Activated naive CD4-positive, alpha-beta T cell treated with anti-CD3 and anti-CD28 coated beads, Interleukin-2, amount 50 U/mL, for 72 hours (primary cell): ENCODE data around the gene TTC7B. TPM values are rescaled to one million over a fixed set of nuclear protein-coding genes. Genes with fewer than 3 reads are reported as not detected.

Experiments
- ATAC-seq, 2 donors: fragments of 150-1000 bp; cut with Tn5 transposase; 2 replicates each; pipeline ENCODE4 v1.10.0; 2021; ENCODE audit warnings: mild to moderate bottlenecking in 2 of 2, moderate library complexity in 2 of 2
- DNase-seq, 2 donors: peaks; one replicate each; pipeline ENCODE4 v3.0.0; 2021 to 2022; ENCODE audit warnings: low spot score in 2 of 2
- H3K27ac Mint-ChIP-seq, 2 donors: one replicate each; pipeline ENCODE4 v1.8.0; 2022; ENCODE audit warnings: mild to moderate bottlenecking in 2 of 2, mixed read lengths in 2 of 2
- H3K36me3 Mint-ChIP-seq, 2 donors: one replicate each; pipeline ENCODE4 v1.8.0; 2022; ENCODE audit warnings: mixed read lengths in 2 of 2
- H3K9me3 Mint-ChIP-seq, 2 donors: one replicate each; pipeline ENCODE4 v1.8.0; 2022; ENCODE audit warnings: mixed read lengths in 2 of 2
- total RNA-seq, 2 donors: library from RNA; stranded (reverse); gene quantifications; one replicate each; pipeline ENCODE4 v1.2.3, GENCODE V29; 2022

The TTC7B gene
- total RNA-seq, 2 donors from 2014 or later = 7.2 to 9.1 TPM

- H3K27ac Mint-ChIP-seq = no peak overlapping the region
- peaks cover 0 to 5% of the 10 kb centered on the region in 2 donors for H3K36me3 Mint-ChIP-seq
- DNase-seq = no peak
- no peak for ATAC-seq
- H3K9me3 Mint-ChIP-seq = peaks cover 0 to under 1% of the 10 kb centered on the region in 2 donors
Observed at GRCh38 chr14:90521084-90521929, 294.9 kb downstream of the TTC7B start.

GRCh38 chr14:90520326-90520725 lies 295.9 kb downstream of the TTC7B start:
- DNase-seq (no peak), ATAC-seq (no peak)
- H3K36me3 Mint-ChIP-seq = no peaks in the 10 kb centered on the region
- H3K9me3 Mint-ChIP-seq = no peaks in the 10 kb centered on the region
- H3K27ac Mint-ChIP-seq = no peak overlapping the region

- no peak for DNase-seq
- Mint-ChIP-seq H3K36me3 (no peaks in the 10 kb centered on the region), H3K27ac (no peak overlapping the region), H3K9me3 (no peaks in the 10 kb centered on the region)
- ATAC-seq = no peak
Observed at GRCh38 chr14:90519262-90519920, 296.8 kb downstream of the TTC7B start.

- DNase-seq = peak in 1 of 2 donors; percentile 73
- Mint-ChIP-seq H3K9me3 (no peaks in the 10 kb centered on the region), H3K36me3 (no peaks in the 10 kb centered on the region), H3K27ac (no peak overlapping the region)
- ATAC-seq = peak; percentile 57 to 75
Observed at GRCh38 chr14:90518941-90519256, 297.3 kb downstream of the TTC7B start.

- DNase-seq (no peak), ATAC-seq (no peak)
- no peaks in the 10 kb centered on the region for H3K9me3 Mint-ChIP-seq
- no peak overlapping the region for H3K27ac Mint-ChIP-seq
- H3K36me3 Mint-ChIP-seq = no peaks in the 10 kb centered on the region
Observed at GRCh38 chr14:90518069-90518940, 297.9 kb downstream of the TTC7B start.

GRCh38 chr14:90517076-90517841 lies 299.0 kb downstream of the TTC7B start:
- Mint-ChIP-seq H3K36me3 (no peaks in the 10 kb centered on the region), H3K9me3 (no peaks in the 10 kb centered on the region), H3K27ac (no peak overlapping the region)
- DNase-seq = no peak
- ATAC-seq = no peak

- DNase-seq = no peak
- no peaks in the 10 kb centered on the region for H3K9me3 Mint-ChIP-seq
- H3K36me3 Mint-ChIP-seq = no peaks in the 10 kb centered on the region
- no peak overlapping the region for H3K27ac Mint-ChIP-seq
- no peak for ATAC-seq
Observed at GRCh38 chr14:90514566-90514965, 301.7 kb downstream of the TTC7B start.

- Mint-ChIP-seq H3K36me3 (no peaks in the 10 kb centered on the region), H3K9me3 (no peaks in the 10 kb centered on the region), H3K27ac (no peak overlapping the region)
- ATAC-seq (no peak), DNase-seq (no peak)
Observed at GRCh38 chr14:90514015-90514398, 302.2 kb downstream of the TTC7B start.

- no peak for ATAC-seq
- no peaks in the 10 kb centered on the region for H3K9me3 Mint-ChIP-seq
- DNase-seq = no peak
- peak overlapping the region in 1 of 2 donors; percentile 33 for H3K27ac Mint-ChIP-seq
- H3K36me3 Mint-ChIP-seq = no peaks in the 10 kb centered on the region
Observed at GRCh38 chr14:90513161-90514014, 302.8 kb downstream of the TTC7B start.

- Mint-ChIP-seq H3K27ac (peak overlapping the region in 1 of 2 donors; percentile 33), H3K9me3 (no peaks in the 10 kb centered on the region), H3K36me3 (no peaks in the 10 kb centered on the region)
- ATAC-seq = no peak
- no peak for DNase-seq
Observed at GRCh38 chr14:90512329-90512991, 303.8 kb downstream of the TTC7B start.

GRCh38 chr14:90511795-90512328 lies 304.4 kb downstream of the TTC7B start:
- H3K36me3 Mint-ChIP-seq = no peaks in the 10 kb centered on the region
- ATAC-seq = no peak
- no peak overlapping the region for H3K27ac Mint-ChIP-seq
- no peaks in the 10 kb centered on the region for H3K9me3 Mint-ChIP-seq
- no peak for DNase-seq

- no peaks in the 10 kb centered on the region for H3K9me3 Mint-ChIP-seq
- no peaks in the 10 kb centered on the region for H3K36me3 Mint-ChIP-seq
- ATAC-seq = no peak
- no peak for DNase-seq
- no peak overlapping the region for H3K27ac Mint-ChIP-seq
Observed at GRCh38 chr14:90511252-90511651, 305.0 kb downstream of the TTC7B start.

- no peaks in the 10 kb centered on the region for H3K9me3 Mint-ChIP-seq
- H3K36me3 Mint-ChIP-seq = no peaks in the 10 kb centered on the region
- DNase-seq = no peak
- no peak for ATAC-seq
- no peak overlapping the region for H3K27ac Mint-ChIP-seq
Observed at GRCh38 chr14:90510159-90510558, 306.1 kb downstream of the TTC7B start.

- Mint-ChIP-seq H3K9me3 (no peaks in the 10 kb centered on the region), H3K36me3 (no peaks in the 10 kb centered on the region), H3K27ac (no peak overlapping the region)
- ATAC-seq = no peak
- DNase-seq = no peak
Observed at GRCh38 chr14:90509403-90509802, 306.8 kb downstream of the TTC7B start.
